ENCODE results near the gene PF4V1. TPM values are rescaled to one million over a fixed set of nuclear protein-coding genes. Genes with fewer than 3 reads are reported as not detected.

Gene PF4V1
- polyA plus RNA-seq, 2 of the 4 experiments (the other 2 are of a cell fraction): not detected

- TF ChIP-seq REST (IDR thresholded peaks at IDR 0.05) (no peak), ESRRA (IDR thresholded peaks at IDR 0.05; ENCODE audit: borderline replicate concordance, low read length) (no peak)
Observed at GRCh38 chr4:73832651-73833237, 20.4 kb upstream of the PF4V1 start (continued).

GRCh38 chr4:73836373-73837279 is 16.5 kb upstream of the PF4V1 start, which contains the start of gene CXCL6:
TSS of gene CXCL6 (plus strand) at chr4:73836678. CDS start at chr4:73836751, 73 bp downstream.
- POLR2A ChIA-PET: no interaction called here
- H3K4me1 ChIP-seq: no peaks in the 10 kb centered on the region
- FAIRE-seq (no peak), DNase-seq (ENCODE audit: low read depth in 1 of 2, low spot score in 1 of 2) (no peak), ATAC-seq (peak in 1 of 2 experiments; percentile 56; a peak in 1 of 6 replicates)
- peak within 1 kb of the TSS; percentile 18; the same call in 1 of the 3 replicates for H3K4me3 ChIP-seq
- WGBS (ENCODE audit: missing lambda C conversion rate): 58% methylated on average over 39 of the region's 41 CpGs
- CTCF ChIA-PET: no interaction called here
- H3K9me3 ChIP-seq: no peaks in the 10 kb centered on the region
- H3K4me2 ChIP-seq: peak within 1 kb of the TSS; percentile 53
- peak within 1 kb of the TSS in 1 of 2 experiments; percentile 64; a peak in 2 of 6 replicates for H3K27ac ChIP-seq
- TF ChIP-seq JUNB (IDR thresholded peaks at IDR 0.05) (no peak), TFCP2L1 (CRISPR knock-in tag; IDR thresholded peaks at IDR 0.05) (no peak), CBX2 (IDR thresholded peaks at IDR 0.05; ENCODE audit: borderline replicate concordance, low read depth) (no peak), MAFK (IDR thresholded peaks at IDR 0.05; ENCODE audit: partially characterized antibody) (no peak), MAX (IDR thresholded peaks at IDR 0.05) (no peak), HOXA7 (CRISPR knock-in tag; IDR thresholded peaks at IDR 0.05) (no peak), EHF (CRISPR knock-in tag; IDR thresholded peaks at IDR 0.05) (no peak), CTCF (IDR thresholded peaks at IDR 0.05) (no peak), JUN (IDR thresholded peaks at IDR 0.05) (no peak), RNF2 (IDR thresholded peaks at IDR 0.05; ENCODE audit: borderline replicate concordance, low read depth) (no peak), NFE2L2 (conservative IDR thresholded peaks at IDR 0.05; ENCODE audit: low read length) (no peak), RFX5 (IDR thresholded peaks at IDR 0.05) (no peak), PHF8 (IDR thresholded peaks at IDR 0.05; ENCODE audit: borderline replicate concordance, low read depth) (no peak), EHMT2 (IDR thresholded peaks at IDR 0.05; ENCODE audit: low read depth) (no peak), HOXB13 (CRISPR knock-in tag; IDR thresholded peaks at IDR 0.05; ENCODE audit: low read depth) (no peak)

- no peaks in the 10 kb centered on the region for H3K9me3 ChIP-seq
- TF ChIP-seq CHD4 (IDR thresholded peaks at IDR 0.05; ENCODE audit: borderline replicate concordance) (no peak), JUNB (IDR thresholded peaks at IDR 0.05) (no peak), CBX8 (IDR thresholded peaks at IDR 0.05) (no peak), EP300 (IDR thresholded peaks at IDR 0.05) (no peak), MAX (IDR thresholded peaks at IDR 0.05) (no peak), HOXB13 (CRISPR knock-in tag; IDR thresholded peaks at IDR 0.05; ENCODE audit: low read depth) (no peak), BCL3 (IDR thresholded peaks at IDR 0.05) (no peak), ZC3H11A (IDR thresholded peaks at IDR 0.05) (no peak), RAD21 (conservative IDR thresholded peaks at IDR 0.05 in 1 of 2, IDR thresholded peaks at IDR 0.05 in 1 of 2) (no peak), HDAC2 (IDR thresholded peaks at IDR 0.05) (no peak), FOSB (CRISPR knock-in tag; IDR thresholded peaks at IDR 0.05) (no peak)
- H3K4me2 ChIP-seq: no peak overlapping the region
- POLR2A ChIA-PET: no interaction called here
- CTCF ChIA-PET: no interaction called here
- no peak overlapping the region for H3K27ac ChIP-seq
- DNase-seq (ENCODE audit: low read depth in 1 of 2, low spot score in 1 of 2) (no peak), ATAC-seq (no peak), FAIRE-seq (no peak)
- 74% methylated on average over 5 of the region's 5 CpGs for WGBS (ENCODE audit: missing lambda C conversion rate)
- no peak overlapping the region for H3K4me3 ChIP-seq
- H3K4me1 ChIP-seq: peaks cover 6% of the 10 kb centered on the region; the same call in 2 of the 3 replicates
Observed at GRCh38 chr4:73839071-73839470, 14.0 kb upstream of the PF4V1 start.

Data from A549 (cell line).